ENCODE results near the gene NFYB. TPM values are rescaled to one million over a fixed set of nuclear protein-coding genes. Genes with fewer than 3 reads are reported as not detected.
"Not testable (repeated sequence)": the region's sequence is repeated elsewhere in the genome, so short reads cannot be mapped to it uniquely, and the experiment has no call there.

NFYB gene
- total and polyA plus RNA-seq, 7 donors, result 15.3 to 91.3 (median 75.2) TPM

- DNase-seq, result no peak
- no peaks in the 10 kb centered on the region for H3K27me3 ChIP-seq
- WGBS, 2 donors, result 86 to 87% methylated on average over 3 of the region's 3 CpGs
- H3K27ac ChIP-seq, result peak overlapping the region in 1 of 4 donors; percentile 17
- H3K4me3 ChIP-seq, result no peak overlapping the region
- intact Hi-C loops (cut with DNase I), result no loop called here
- H3K36me3 ChIP-seq, result peaks cover 0 to 76% (median 24%) of the 10 kb centered on the region in 4 donors
- no peak for TF ChIP-seq POLR2AphosphoS5 (IDR thresholded peaks at IDR 0.05)
- no peak for TF ChIP-seq EP300 (IDR thresholded peaks at IDR 0.05)
- TF ChIP-seq POLR2A (IDR thresholded peaks at IDR 0.05), result no peak
- TF ChIP-seq CTCF (IDR thresholded peaks at IDR 0.05), result no peak
- peaks cover 0 to 44% (median 32%) of the 10 kb centered on the region in 4 donors for H3K4me1 ChIP-seq
- H3K9me3 ChIP-seq, result no peaks in the 10 kb centered on the region
Observed at GRCh38 chr12:104126548-104126947, 11.5 kb downstream of the NFYB start.

- TF ChIP-seq CTCF (IDR thresholded peaks at IDR 0.05) (no peak), POLR2AphosphoS5 (IDR thresholded peaks at IDR 0.05) (no peak), EP300 (IDR thresholded peaks at IDR 0.05) (no peak), POLR2A (IDR thresholded peaks at IDR 0.05) (no peak)
Observed at GRCh38 chr12:104122298-104122697, 15.7 kb downstream of the NFYB start.

GRCh38 chr12:104121001-104121400 is 17.0 kb downstream of the NFYB start:
- intact Hi-C loops (cut with DNase I), result no loop called here
- TF ChIP-seq POLR2AphosphoS5 (IDR thresholded peaks at IDR 0.05) (no peak), EP300 (IDR thresholded peaks at IDR 0.05) (no peak), CTCF (IDR thresholded peaks at IDR 0.05) (no peak), POLR2A (IDR thresholded peaks at IDR 0.05) (no peak)
- Histone ChIP-seq H3K4me1 (peaks cover 0 to 33% (median 20%) of the 10 kb centered on the region in 4 donors), H3K27ac (peak overlapping the region in 2 of 4 donors; percentile 10 to 24), H3K4me3 (no peak overlapping the region), H3K36me3 (peaks cover 0 to 85% (median 16%) of the 10 kb centered on the region in 4 donors), H3K9me3 (no peaks in the 10 kb centered on the region), H3K27me3 (no peaks in the 10 kb centered on the region)
- DNase-seq, result no peak

More at GRCh38 chr12:104122298-104122697, 15.7 kb downstream of the NFYB start:
- no peaks in the 10 kb centered on the region for H3K27me3 ChIP-seq
- no peak for DNase-seq
- no peak overlapping the region for H3K4me3 ChIP-seq
- WGBS, 2 donors, result 95 to 96% methylated on average over 9 of the region's 9 CpGs
- peaks cover 0 to 36% (median 19%) of the 10 kb centered on the region in 4 donors for H3K4me1 ChIP-seq
- H3K9me3 ChIP-seq, result no peaks in the 10 kb centered on the region
- intact Hi-C loops (cut with DNase I), result no loop called here
- peaks cover 0 to 91% (median 21%) of the 10 kb centered on the region in 4 donors for H3K36me3 ChIP-seq
- no peak overlapping the region for H3K27ac ChIP-seq

GRCh38 chr12:104115587-104115975 is 22.4 kb downstream of the NFYB start:
- peaks cover 0 to 38% (median 4%) of the 10 kb centered on the region in 4 donors for H3K36me3 ChIP-seq
- peak overlapping the region in 1 of 4 donors; percentile 15 for H3K27ac ChIP-seq
- H3K4me1 ChIP-seq, result peaks cover 0 to 26% (median 10%) of the 10 kb centered on the region in 4 donors
- TF ChIP-seq POLR2AphosphoS5 (IDR thresholded peaks at IDR 0.05), result no peak
- TF ChIP-seq POLR2A (IDR thresholded peaks at IDR 0.05), result no peak
- no peak for TF ChIP-seq EP300 (IDR thresholded peaks at IDR 0.05)
- TF ChIP-seq CTCF (IDR thresholded peaks at IDR 0.05), result no peak
- no peaks in the 10 kb centered on the region for H3K9me3 ChIP-seq
- intact Hi-C loops (cut with DNase I), result loop anchor here (10.0 kb wide), 1 partner anchor 341 kb away; no protein-coding TSS in a partner anchor
- no peak overlapping the region for H3K4me3 ChIP-seq
- H3K27me3 ChIP-seq, result no peaks in the 10 kb centered on the region
- no peak for DNase-seq

GRCh38 chr12:104114834-104115586 is 23.0 kb downstream of the NFYB start:
- not testable (repeated sequence) for DNase-seq, H3K27me3 ChIP-seq, H3K9me3 ChIP-seq, H3K27ac ChIP-seq, H3K4me3 ChIP-seq
- WGBS, 2 donors, result 82 to 94% methylated on average over 14 of the region's 14 CpGs
- intact Hi-C loops (cut with DNase I), result loop anchor here (10.0 kb wide), 1 partner anchor 340 kb away; no protein-coding TSS in a partner anchor
- peaks cover 0 to 32% (median 4%) of the 10 kb centered on the region in 4 donors for H3K36me3 ChIP-seq
- peaks cover 0 to 29% (median 10%) of the 10 kb centered on the region in 4 donors for H3K4me1 ChIP-seq

All from sigmoid colon (tissue), 7 donors.